Measurements from ENCODE around the gene GPAT3. TPM values are rescaled to one million over a fixed set of nuclear protein-coding genes. Genes with fewer than 3 reads are reported as not detected.

Gene GPAT3
- total and polyA plus RNA-seq, 4 donors = 2.5 to 11.6 (median 7.6) TPM

- Histone ChIP-seq H3K4me1 (ENCODE audit: control insufficient read depth in 5 of 5, insufficient read depth in 5 of 5, low read length in 5 of 5) (peaks cover 0 to 29% (median 0%) of the 10 kb centered on the region in 5 donors), H3K4me3 (no peak overlapping the region), H3K9ac (ENCODE audit: insufficient read depth in 1 of 2, low read length in 2 of 2) (no peak overlapping the region), H3K27ac (ENCODE audit: low read depth in 1 of 2, low read length in 1 of 2) (peak overlapping the region in 1 of 2 donors; percentile 72), H3K27me3 (ENCODE audit: control insufficient read depth in 3 of 3, insufficient read depth in 3 of 3, low read length in 2 of 3) (no peaks in the 10 kb centered on the region), H3K9me3 (ENCODE audit: control insufficient read depth in 4 of 4, insufficient read depth in 3 of 4, low read length in 3 of 4) (no peaks in the 10 kb centered on the region), H3K36me3 (ENCODE audit: control insufficient read depth in 4 of 4, insufficient read depth in 4 of 4, low read length in 4 of 4) (peaks cover 0 to 2% (median 0%) of the 10 kb centered on the region in 4 donors)
- DNase-seq = no peak
- no peak for TF ChIP-seq CTCF (IDR thresholded peaks at IDR 0.05; ENCODE audit: control extremely low read depth, extremely low read depth)
- 33 to 45% methylated on average over 2 of the region's 2 CpGs for WGBS, 2 donors
- ATAC-seq (ENCODE audit: insufficient read depth, low FRiP score) = no peak
Observed at GRCh38 chr4:83552924-83553323, 17.0 kb downstream of the GPAT3 start.

GRCh38 chr4:83556006-83556707 lies 20.2 kb downstream of the GPAT3 start:
- ATAC-seq (ENCODE audit: insufficient read depth, low FRiP score) = no peak
- Histone ChIP-seq H3K9ac (ENCODE audit: insufficient read depth in 1 of 2, low read length in 2 of 2) (no peak overlapping the region), H3K27ac (ENCODE audit: low read depth in 1 of 2, low read length in 1 of 2) (peak overlapping the region in 1 of 2 donors; percentile 39), H3K4me1 (ENCODE audit: control insufficient read depth in 5 of 5, insufficient read depth in 5 of 5, low read length in 5 of 5) (peaks cover 0 to 26% (median 0%) of the 10 kb centered on the region in 5 donors), H3K27me3 (ENCODE audit: control insufficient read depth in 3 of 3, insufficient read depth in 3 of 3, low read length in 2 of 3) (no peaks in the 10 kb centered on the region), H3K36me3 (ENCODE audit: control insufficient read depth in 4 of 4, insufficient read depth in 4 of 4, low read length in 4 of 4) (peaks cover 0 to 2% (median 0%) of the 10 kb centered on the region in 4 donors), H3K4me3 (no peak overlapping the region), H3K9me3 (ENCODE audit: control insufficient read depth in 4 of 4, insufficient read depth in 3 of 4, low read length in 3 of 4) (no peaks in the 10 kb centered on the region)
- DNase-seq = no peak
- 36 to 59% methylated on average over 3 of the region's 3 CpGs for WGBS, 2 donors
- no peak for TF ChIP-seq CTCF (IDR thresholded peaks at IDR 0.05; ENCODE audit: control extremely low read depth, extremely low read depth)

GRCh38 chr4:83556816-83557215 lies 20.9 kb downstream of the GPAT3 start:
- Histone ChIP-seq H3K27me3 (ENCODE audit: control insufficient read depth in 3 of 3, insufficient read depth in 3 of 3, low read length in 2 of 3) (no peaks in the 10 kb centered on the region), H3K4me1 (ENCODE audit: control insufficient read depth in 5 of 5, insufficient read depth in 5 of 5, low read length in 5 of 5) (peaks cover 0 to 26% (median 0%) of the 10 kb centered on the region in 5 donors), H3K9me3 (ENCODE audit: control insufficient read depth in 4 of 4, insufficient read depth in 3 of 4, low read length in 3 of 4) (no peaks in the 10 kb centered on the region), H3K4me3 (no peak overlapping the region), H3K9ac (ENCODE audit: insufficient read depth in 1 of 2, low read length in 2 of 2) (no peak overlapping the region), H3K27ac (ENCODE audit: low read depth in 1 of 2, low read length in 1 of 2) (no peak overlapping the region), H3K36me3 (ENCODE audit: control insufficient read depth in 4 of 4, insufficient read depth in 4 of 4, low read length in 4 of 4) (peaks cover 0 to 2% (median 0%) of the 10 kb centered on the region in 4 donors)
- DNase-seq = no peak
- 78% methylated on average over 1 of the region's 1 CpG for WGBS, 2 donors
- ATAC-seq (ENCODE audit: insufficient read depth, low FRiP score) = no peak
- TF ChIP-seq CTCF (IDR thresholded peaks at IDR 0.05; ENCODE audit: control extremely low read depth, extremely low read depth) = no peak

Data from lung (tissue), 12 donors.